ENCODE measurements around the gene SDHC. TPM values are rescaled to one million over a fixed set of nuclear protein-coding genes. Genes with fewer than 3 reads are reported as not detected.
A peak's percentile ranks its signal among the peaks of the same experiment; 100 is the strongest.

Gene SDHC
- total and polyA plus RNA-seq, 2 experiments from 2014 or later, result 84.4 to 107 TPM

GRCh38 chr1:161365207-161365606, 51.0 kb downstream of the SDHC start:
- Histone ChIP-seq H3K4me3 (no peak overlapping the region), H3K36me3 (ENCODE audit: insufficient read depth) (no peaks in the 10 kb centered on the region; the same call in 1 of the 2 replicates), H2AFZ (no peak overlapping the region), H3K79me2 (replicated peaks; ENCODE audit: insufficient read depth) (no peaks in the 10 kb centered on the region), H4K20me1 (replicated peaks; ENCODE audit: insufficient read depth) (no peaks in the 10 kb centered on the region), H3K4me2 (no peak overlapping the region), H3K27ac (ENCODE audit: low read depth) (no peak overlapping the region), H3K4me1 (ENCODE audit: insufficient read depth) (no peaks in the 10 kb centered on the region), H3K9me2 (ENCODE audit: insufficient read depth) (no peaks in the 10 kb centered on the region), H3K27me3 (ENCODE audit: insufficient read depth) (no peaks in the 10 kb centered on the region), H3F3A (replicated peaks; ENCODE audit: low read depth) (no peaks in the 10 kb centered on the region)
- H3K9me3 Mint-ChIP-seq, result no peaks in the 10 kb centered on the region
- H3K36me3 Mint-ChIP-seq (ENCODE audit: low read depth), result peaks cover 12% of the 10 kb centered on the region
- no peak overlapping the region for H3K4me3 Mint-ChIP-seq
- DNase-seq (ENCODE audit: low spot score) (no peak), ATAC-seq (no peak)
- no peak overlapping the region for H3K27ac Mint-ChIP-seq
- peaks cover 10% of the 10 kb centered on the region for H3K4me1 Mint-ChIP-seq
- TF ChIP-seq POLR2AphosphoS5 (IDR thresholded peaks at IDR 0.05; ENCODE audit: low read depth), result no peak
- no peak for TF ChIP-seq CREB1 (CRISPR knock-in tag; IDR thresholded peaks at IDR 0.05; ENCODE audit: low read depth)
- TF ChIP-seq JUNB (IDR thresholded peaks at IDR 0.05; ENCODE audit: unreplicated experiment), result no peak
- no peak for TF ChIP-seq EZH2phosphoT487 (IDR thresholded peaks at IDR 0.05; ENCODE audit: unreplicated experiment)
- TF ChIP-seq NANOG (IDR thresholded peaks at IDR 0.05; ENCODE audit: borderline replicate concordance), result no peak
- TF ChIP-seq ETS1 (IDR thresholded peaks at IDR 0.05), result no peak
- peaks cover 2% of the 10 kb centered on the region for H3K27me3 Mint-ChIP-seq (ENCODE audit: insufficient read depth, low read depth, poor library complexity)

- ATAC-seq (peak; percentile 100), DNase-seq (ENCODE audit: low spot score) (peak; percentile 91)
- Histone ChIP-seq H3F3A (replicated peaks; ENCODE audit: low read depth) (no peaks in the 10 kb centered on the region), H3K9me2 (ENCODE audit: insufficient read depth) (no peaks in the 10 kb centered on the region), H3K27me3 (ENCODE audit: insufficient read depth) (no peaks in the 10 kb centered on the region), H3K4me2 (no peak within 1 kb of the TSS), H3K79me2 (replicated peaks; ENCODE audit: insufficient read depth) (no peaks in the 10 kb centered on the region), H3K4me3 (no peak within 1 kb of the TSS), H2AFZ (no peak within 1 kb of the TSS), H3K27ac (ENCODE audit: low read depth) (peak within 1 kb of the TSS; percentile 11; the same call in 1 of the 2 replicates), H4K20me1 (replicated peaks; ENCODE audit: insufficient read depth) (no peaks in the 10 kb centered on the region), H3K36me3 (ENCODE audit: insufficient read depth) (no peaks in the 10 kb centered on the region; the same call in 1 of the 2 replicates), H3K4me1 (ENCODE audit: insufficient read depth) (no peaks in the 10 kb centered on the region)
- Mint-ChIP-seq H3K9me3 (no peaks in the 10 kb centered on the region), H3K4me1 (peaks cover 10% of the 10 kb centered on the region), H3K27me3 (ENCODE audit: insufficient read depth, low read depth, poor library complexity) (peaks cover 6% of the 10 kb centered on the region), H3K36me3 (ENCODE audit: low read depth) (peaks cover 12% of the 10 kb centered on the region), H3K4me3 (no peak within 1 kb of the TSS; the same call in 2 of the 3 replicates), H3K27ac (peak within 1 kb of the TSS; percentile 55)
- TF ChIP-seq POLR2AphosphoS5 (IDR thresholded peaks at IDR 0.05; ENCODE audit: low read depth), result no peak
- TF ChIP-seq STAT1 (IDR thresholded peaks at IDR 0.05; ENCODE audit: unreplicated experiment), result no peak
- TF ChIP-seq NANOG (IDR thresholded peaks at IDR 0.05; ENCODE audit: borderline replicate concordance), result no peak
- TF ChIP-seq ZNF331 (CRISPR knock-in tag; IDR thresholded peaks at IDR 0.05; ENCODE audit: low read depth), result no peak
- TF ChIP-seq CTCF (conservative IDR thresholded peaks at IDR 0.05; ENCODE audit: low read depth in 2 of 2), result no peak; a peak in 1 of 4 replicates
- TF ChIP-seq EZH2phosphoT487 (IDR thresholded peaks at IDR 0.05; ENCODE audit: unreplicated experiment), result no peak
- TF ChIP-seq ZNF462 (CRISPR knock-in tag; IDR thresholded peaks at IDR 0.05), result no peak
- no peak for TF ChIP-seq CREB1 (CRISPR knock-in tag; IDR thresholded peaks at IDR 0.05; ENCODE audit: low read depth)
- TF ChIP-seq JUNB (IDR thresholded peaks at IDR 0.05; ENCODE audit: unreplicated experiment), result no peak
Measured at GRCh38 chr1:161367684-161368400, 53.7 kb downstream of the SDHC start, which contains the start of gene CFAP126. TSS of gene CFAP126 (minus strand) at chr1:161367876. CDS start at chr1:161367868, 8 bp downstream.

All from GM23338 (cell line).